ES-I3 (cell line): Measurements from ENCODE around the gene SERPINA7.
"Not testable (repeated sequence)": the region's sequence is repeated elsewhere in the genome, so short reads cannot be mapped to it uniquely, and the experiment has no call there.

Source experiments
- H3K36me3 ChIP-seq: 2 replicates; pipeline ENCODE4 v1.6.1; 2013; ENCODE audit warnings: mild to moderate bottlenecking, low read length, control low read depth, moderate library complexity; ENCODE audit not compliant: insufficient read depth
- H3K4me1 ChIP-seq: 2 replicates; pipeline ENCODE4 v1.6.1; 2013; ENCODE audit warnings: mild to moderate bottlenecking, control low read depth, low read length; ENCODE audit not compliant: insufficient read depth
- H3K9ac ChIP-seq: 2 replicates; pipeline ENCODE4 v1.6.1; 2013; ENCODE audit warnings: low read depth, mild to moderate bottlenecking, low read length, moderate library complexity
- H3K9me3 ChIP-seq: 2 replicates; pipeline ENCODE4 v1.6.1; 2013; ENCODE audit warnings: mild to moderate bottlenecking, low read length, moderate library complexity; ENCODE audit not compliant: control insufficient read depth, insufficient read depth

SERPINA7 gene

GRCh38 chrX:106000609-106001008, 37.9 kb downstream of the SERPINA7 start:
- not testable (repeated sequence) for H3K9me3 ChIP-seq, H3K4me1 ChIP-seq, H3K36me3 ChIP-seq, H3K9ac ChIP-seq

- Histone ChIP-seq H3K4me1 (no peaks in the 10 kb centered on the region), H3K36me3 (no peaks in the 10 kb centered on the region), H3K9ac (no peak overlapping the region), H3K9me3 (no peaks in the 10 kb centered on the region)
Observed at GRCh38 chrX:106000203-106000602, 38.3 kb downstream of the SERPINA7 start.

- no peaks in the 10 kb centered on the region for H3K36me3 ChIP-seq
- H3K9me3 ChIP-seq = no peaks in the 10 kb centered on the region
Observed at GRCh38 chrX:105999294-105999693, 39.2 kb downstream of the SERPINA7 start.

GRCh38 chrX:105988487-105988886, 50.0 kb downstream of the SERPINA7 start:
- H3K4me1 ChIP-seq, H3K36me3 ChIP-seq, H3K9me3 ChIP-seq, H3K9ac ChIP-seq: not testable (repeated sequence)

More at GRCh38 chrX:105999294-105999693, 39.2 kb downstream of the SERPINA7 start:
- Histone ChIP-seq H3K9ac (no peak overlapping the region), H3K4me1 (no peaks in the 10 kb centered on the region)
